HG02884 (cell line): ENCODE measurements around the gene DEPDC5.
"Not testable (repeated sequence)": the region's sequence is repeated elsewhere in the genome, so short reads cannot be mapped to it uniquely, and the experiment has no call there.

Source experiments
- ATAC-seq: cut with Tn5 transposase; IDR thresholded peaks from one replicate; pipeline ENCODE4 v1.9.1; 2021; ENCODE audit warnings: mild to moderate bottlenecking, moderate library complexity; ENCODE audit not compliant: unreplicated experiment

DEPDC5 gene

DNA sequence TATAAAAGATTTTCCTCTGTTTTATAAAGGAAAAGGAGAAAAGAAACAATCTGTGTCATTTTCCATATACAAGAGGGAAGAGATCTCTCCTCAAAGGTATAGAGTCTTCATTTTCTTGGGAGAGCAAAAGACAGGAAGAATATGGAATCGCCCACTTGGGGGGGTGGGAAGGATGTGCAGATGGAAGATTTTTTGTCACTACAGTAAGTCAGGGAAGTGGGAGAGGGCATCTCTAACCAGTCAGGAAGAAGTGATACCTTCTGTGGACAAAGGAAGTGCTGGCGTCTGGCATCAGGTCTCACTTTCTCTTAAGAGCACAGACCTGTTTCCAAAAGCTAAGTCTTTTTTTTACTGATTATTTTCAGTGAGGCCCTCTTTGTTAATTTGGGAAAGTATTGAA lies 5.3 kb upstream of the DEPDC5 start:
- no peak for ATAC-seq

DNA sequence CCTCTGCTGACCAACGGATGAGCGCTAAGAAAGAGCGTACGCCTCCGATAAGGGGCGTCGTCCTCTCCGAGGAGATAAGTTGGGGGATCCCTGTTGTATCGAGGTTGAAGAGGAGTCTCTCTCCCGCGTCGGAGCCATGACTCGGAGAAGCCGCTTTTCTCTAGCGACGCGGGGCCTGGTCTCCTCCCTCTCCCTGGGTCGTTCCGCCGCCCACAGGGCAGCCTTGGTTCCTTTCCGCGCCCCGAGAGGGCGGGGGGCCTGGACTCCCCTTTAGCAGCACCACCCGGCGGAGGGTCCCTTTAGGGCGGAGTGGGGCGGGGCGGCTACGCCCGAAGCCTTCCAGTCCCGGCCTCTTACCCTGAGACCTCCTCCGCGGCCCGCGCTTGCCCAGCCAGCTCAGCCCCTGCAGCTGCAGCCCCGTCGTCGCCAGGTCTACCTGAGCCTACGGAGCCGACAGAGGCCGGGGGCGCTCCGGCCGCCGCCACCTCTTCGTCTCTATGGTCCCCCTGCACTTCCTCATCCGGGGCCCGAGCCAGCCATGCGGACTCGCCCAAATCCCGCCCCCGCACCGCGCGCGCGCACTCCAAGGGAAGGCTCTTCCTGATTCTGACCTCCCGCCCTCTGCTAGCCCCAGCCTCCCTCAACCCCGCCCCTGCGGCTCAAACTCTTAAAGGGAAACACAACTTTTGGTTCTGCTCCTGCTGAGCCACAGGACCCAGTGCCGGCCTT lies 4.0 kb upstream of the DEPDC5 start, which contains the start of gene PRR14L:
TSS of gene PRR14L (minus strand) at position 497 of the 729 bp plus-strand sequence. CDS start 11,272 bp downstream, outside the sequence.
- ATAC-seq = peak; percentile 44

DNA sequence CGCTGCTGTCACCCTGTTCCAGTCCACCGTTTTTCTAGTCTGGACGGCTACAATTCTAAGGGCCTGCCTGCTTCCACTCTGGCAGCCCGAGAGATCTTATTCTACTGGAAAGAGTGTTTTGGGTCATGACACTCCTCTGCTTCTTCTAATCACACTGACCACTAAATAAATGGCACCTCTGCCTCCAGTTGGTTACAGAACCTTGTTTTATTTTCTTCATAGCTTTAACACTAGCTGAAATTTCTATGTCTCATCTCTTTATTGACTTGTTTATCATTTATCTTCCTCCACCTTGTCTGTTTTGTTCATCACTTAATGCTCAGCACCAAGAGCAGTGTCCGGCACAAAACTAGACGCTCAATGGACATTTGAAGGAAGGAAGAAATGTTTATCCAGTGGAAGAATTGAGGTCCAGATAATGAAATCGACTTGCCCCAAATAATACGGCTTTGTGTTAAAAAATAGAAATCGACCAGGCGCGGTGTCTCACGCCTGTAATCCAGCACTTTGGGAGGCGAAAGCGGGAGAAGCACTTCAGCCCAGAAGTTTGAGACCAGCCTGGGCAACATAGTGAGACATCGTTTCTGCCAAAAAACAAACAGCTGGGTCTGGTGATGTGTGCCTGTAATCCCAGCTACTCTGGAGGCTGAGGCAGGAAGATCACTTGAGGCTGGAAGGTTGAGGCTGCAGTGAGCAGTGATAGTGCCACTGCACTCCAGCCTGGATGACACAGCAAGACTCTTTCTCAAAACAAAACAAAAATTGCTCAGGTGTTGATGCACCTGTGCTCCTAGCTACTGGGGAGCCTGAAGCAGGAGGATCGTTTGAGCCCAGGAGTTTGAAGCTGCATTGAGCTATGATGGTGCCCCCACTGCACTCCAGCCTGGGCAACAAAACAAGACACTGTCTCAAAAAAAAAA lies 3.2 kb upstream of the DEPDC5 start:
- ATAC-seq = no peak

DNA sequence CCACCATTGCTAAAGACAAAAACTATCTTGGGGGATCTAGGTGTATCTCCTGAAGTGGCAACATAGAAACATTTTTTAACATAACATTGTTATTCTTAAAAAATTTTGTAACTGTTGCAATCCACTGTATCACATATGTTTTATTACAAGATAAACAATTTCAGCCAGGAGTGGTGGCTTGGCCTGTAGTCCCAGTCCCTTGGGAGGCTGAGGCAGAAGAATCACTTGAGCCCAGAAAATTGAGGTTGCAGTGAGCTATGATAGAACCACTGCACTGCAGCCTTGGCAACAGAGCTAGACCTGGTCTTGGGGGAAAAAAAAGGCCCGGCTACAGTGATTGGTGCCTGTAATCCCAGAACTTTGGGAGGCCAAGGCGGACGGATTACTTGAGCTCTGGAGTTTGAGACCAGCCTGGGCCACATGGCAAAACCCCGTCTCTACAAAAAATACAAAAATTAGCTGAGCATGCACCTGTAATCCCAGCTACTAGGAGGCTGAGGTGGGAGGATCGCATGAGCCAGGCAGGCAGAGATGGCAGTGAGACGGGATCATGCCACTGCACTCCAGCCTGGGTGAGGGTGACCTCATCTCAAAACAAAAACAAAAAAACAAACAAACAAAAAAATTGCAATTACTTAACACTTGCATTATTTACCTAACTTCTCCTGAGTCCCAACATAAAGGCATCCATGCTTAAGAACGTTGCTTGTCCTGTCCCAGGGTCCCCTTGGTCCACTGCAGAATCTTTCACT lies 1.5 kb upstream of the DEPDC5 start:
- ATAC-seq = no peak

DNA sequence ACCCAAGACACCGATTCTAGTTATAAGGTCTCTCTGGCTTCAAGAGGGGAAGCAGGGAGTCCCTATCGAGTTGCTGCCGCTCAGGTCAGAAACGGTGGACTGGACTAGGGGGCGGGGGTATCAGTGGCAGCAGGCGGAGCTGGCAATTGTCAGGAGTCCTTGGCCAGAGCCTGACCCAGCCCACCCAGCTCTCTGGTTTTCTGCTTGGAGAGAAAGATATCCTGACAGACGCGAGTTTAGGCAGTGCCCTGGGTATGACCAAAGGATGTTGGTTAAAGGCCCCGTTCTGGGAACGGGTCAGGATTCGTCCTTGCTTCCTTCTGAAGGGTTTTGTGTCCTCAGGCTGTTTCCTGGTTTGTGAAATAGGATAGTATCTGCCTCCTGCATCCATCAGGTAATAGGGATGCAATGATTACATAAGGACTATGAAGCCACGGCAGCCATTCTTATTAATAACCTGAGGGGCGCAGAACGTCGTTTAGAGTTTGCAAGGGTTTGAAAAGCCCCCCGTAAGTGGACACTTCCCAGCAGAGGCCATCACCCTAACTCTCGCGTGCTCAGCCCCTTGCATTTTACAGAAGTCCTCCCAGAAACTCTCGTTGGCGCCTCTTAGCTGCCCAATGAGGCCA lies 700 bp upstream of the DEPDC5 start:
- no peak for ATAC-seq

DNA sequence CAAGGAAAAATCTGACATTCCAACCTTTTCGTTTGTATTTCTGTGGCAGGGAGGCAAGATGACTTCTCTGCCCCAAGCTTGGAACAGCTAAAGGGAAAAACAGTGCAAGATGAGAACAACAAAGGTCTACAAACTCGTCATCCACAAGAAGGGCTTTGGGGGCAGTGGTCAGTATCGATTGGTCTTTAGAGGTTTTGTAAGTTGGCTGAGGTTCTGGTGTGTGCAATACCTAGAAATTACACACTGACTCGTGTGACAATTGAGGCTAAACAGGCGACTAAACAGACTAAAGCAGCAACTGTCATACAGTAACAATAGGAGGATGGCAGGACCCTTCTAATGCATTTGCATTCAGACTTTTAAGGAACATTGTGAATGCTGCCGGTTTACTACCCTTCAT lies 994 bp downstream of the DEPDC5 start:
- ATAC-seq = no peak

DNA sequence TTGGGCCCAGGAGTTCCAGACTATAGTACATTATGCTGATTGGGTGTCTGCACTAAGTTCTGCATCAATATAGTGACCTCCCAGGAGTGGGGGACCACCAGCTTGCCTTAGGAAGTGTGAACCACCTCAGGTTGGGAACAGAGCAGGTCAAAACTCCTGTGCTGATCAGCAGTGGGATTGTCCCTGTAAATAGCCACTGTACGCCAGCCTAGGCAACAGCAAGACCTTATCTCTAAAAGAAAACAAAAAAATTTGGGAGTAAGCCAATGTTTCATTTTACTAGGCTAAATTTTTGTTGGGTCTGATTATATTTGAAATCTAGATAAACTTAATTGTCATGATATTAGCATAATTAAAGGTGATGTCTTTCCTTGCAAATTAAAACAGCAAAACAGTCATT lies 3.4 kb downstream of the DEPDC5 start:
- no peak for ATAC-seq

DNA sequence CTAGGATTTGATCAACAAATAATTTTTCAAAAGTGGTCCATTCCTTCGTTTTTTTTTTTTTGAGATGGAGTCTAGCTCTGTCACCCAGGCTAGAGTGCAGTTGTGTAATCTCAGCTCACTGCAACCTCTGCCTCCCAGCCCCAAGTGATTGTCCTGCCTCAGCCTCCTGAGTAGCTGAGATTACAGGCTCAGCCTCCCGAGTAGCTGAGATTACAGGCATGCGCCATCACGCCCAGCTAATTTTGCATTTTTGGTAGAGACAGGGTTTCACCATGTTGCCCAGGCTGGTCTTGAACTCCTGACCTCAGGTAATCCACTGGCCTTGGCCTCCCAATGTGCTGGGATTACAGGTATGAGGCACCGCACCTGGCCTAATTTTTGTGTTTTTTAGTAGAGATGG lies 5.0 kb downstream of the DEPDC5 start:
- not testable (repeated sequence) for ATAC-seq

DNA sequence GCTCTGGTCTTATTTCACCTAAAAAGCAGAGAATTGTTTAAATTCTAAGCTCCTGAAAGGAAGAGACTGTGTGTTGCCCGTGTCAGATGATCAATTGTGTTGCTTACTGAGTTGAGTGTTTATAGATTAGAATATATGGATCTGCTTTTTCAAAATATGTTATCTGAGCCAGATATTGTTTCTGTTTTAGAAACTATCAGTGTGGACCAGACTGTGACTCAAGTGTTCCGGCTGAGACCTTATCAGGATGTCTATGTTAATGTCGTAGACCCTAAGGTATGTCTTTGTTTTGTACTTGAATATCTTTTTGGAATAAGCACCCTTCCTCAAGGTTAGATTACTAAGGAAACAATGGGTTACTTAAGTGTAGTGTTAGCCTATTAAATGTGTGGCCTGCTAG lies 11.0 kb downstream of the DEPDC5 start:
- ATAC-seq = no peak

DNA sequence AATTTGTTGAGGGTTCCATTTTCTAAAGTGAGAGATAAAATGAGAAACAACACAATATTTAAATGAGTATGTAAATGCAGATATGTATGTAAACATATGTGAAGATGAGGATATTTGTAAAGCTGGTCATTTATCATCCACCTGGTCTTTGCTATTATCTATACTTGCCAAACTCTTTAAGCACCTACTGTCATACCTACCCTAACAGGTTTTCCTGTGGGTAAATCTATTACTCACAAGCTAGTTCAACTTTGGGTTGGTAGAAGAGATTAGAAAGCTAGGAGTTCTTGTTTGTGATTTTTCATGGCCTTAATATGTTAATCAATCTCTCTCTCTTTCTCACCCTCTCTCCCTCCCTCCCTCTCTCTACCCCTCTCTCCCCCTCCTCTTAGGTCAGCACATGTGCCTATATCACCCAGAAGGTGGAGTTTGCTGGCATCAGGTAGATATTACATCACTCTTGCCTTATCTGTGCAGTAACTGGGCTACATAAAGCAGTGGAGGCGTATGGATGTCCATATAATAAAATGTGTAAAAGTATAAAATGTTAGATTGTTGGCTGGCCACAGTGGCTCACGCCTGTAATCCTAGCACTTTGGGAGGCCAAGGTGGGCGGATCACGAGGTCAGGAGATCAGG lies 14.7 kb downstream of the DEPDC5 start:
- no peak for ATAC-seq

DNA sequence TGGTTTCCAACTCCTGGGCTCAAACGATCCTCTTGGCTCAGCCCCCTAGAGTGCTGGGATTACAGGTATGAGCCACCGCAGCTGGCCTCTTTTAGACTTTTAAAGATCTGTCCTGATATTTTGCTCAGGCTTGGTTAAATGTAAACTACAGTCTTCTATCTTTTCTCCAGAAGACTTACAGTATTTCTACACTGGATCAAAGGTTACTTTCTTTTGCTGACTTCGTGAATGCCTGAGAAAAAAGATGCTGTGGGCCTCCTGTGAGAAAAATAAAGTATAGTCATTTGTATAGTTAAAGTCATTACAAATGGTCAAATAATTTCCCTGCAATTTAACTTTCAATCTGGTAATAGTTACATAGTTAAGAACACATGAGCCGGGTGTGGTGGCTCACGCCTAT lies 19.6 kb downstream of the DEPDC5 start:
- ATAC-seq = no peak

DNA sequence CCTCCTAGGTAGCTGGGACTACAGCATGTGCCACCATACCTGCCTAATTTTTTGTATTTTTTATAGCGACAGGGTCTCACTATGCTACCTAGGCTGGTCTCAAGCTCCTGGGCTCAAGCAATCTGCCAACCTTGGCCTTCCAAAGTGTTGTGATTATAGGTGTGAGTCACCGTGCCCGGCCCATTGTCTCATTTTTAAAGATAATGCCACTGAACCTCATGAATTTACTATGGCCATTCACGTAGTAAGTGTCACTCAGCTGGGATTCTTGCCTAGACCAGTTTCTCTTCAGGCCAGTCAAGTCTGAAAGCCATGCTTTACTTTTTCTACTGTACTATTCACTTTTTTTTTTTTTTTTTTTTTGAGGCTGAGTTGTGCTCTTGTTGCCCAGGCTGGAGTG lies 22.4 kb downstream of the DEPDC5 start:
- ATAC-seq = no peak

DNA sequence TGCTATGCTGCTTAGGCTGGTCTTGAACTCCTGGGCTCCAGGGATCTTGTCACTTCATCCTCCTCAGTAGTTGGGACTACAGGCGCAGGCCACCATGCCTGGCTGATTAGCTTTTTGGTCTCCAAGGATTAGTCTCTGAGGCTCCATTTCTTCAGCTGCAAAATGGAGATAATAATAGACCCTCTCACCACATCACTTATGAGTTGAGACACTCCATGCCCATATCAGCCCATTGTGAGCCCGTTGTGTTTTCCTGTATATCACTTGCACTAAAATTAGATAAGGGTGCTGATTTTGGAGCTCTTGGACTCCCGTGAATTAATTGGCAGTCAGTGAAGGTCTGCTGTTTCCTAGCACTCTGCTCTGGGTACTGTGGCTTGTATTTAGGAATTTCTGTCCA lies 36.0 kb downstream of the DEPDC5 start:
- ATAC-seq = no peak

DNA sequence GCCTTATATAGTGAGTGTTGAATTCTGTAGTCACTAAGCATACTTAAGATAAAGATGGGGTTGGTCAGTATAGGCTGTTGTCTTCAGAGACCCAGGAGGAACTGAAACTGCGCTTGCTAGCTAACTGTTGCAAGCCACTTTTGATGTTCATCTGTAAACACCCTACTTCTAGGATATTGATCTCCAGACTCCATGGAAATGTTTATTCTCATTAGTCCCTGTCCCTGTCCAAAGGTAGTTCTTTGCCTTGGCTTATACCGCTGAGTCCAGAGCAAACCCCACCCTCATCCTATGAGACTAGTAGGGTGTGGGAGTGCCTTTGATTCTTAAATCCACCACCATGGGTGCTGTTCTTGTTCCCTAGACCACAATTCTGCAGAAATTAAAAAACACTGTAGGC lies 36.4 kb downstream of the DEPDC5 start:
- ATAC-seq = no peak

DNA sequence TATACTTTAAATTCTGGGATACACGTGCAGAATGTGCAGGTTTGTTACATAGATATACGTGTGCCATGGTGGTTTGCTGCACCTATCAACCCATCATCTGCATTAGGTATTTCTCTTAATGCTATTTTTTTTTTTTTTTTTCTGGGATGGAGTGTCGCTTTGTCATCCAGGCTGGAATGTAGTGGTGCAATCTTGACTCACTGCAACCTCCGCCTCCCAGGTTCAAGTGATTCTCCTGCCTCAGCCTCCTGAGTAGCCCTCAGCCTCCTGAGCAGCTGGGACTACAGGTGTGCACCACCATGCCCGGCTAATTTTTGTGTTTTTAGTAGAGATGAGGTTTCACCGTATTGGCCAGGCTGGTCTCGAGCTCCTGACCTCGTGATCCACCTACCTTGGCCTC lies 45.5 kb downstream of the DEPDC5 start:
- ATAC-seq = not testable (repeated sequence)

DNA sequence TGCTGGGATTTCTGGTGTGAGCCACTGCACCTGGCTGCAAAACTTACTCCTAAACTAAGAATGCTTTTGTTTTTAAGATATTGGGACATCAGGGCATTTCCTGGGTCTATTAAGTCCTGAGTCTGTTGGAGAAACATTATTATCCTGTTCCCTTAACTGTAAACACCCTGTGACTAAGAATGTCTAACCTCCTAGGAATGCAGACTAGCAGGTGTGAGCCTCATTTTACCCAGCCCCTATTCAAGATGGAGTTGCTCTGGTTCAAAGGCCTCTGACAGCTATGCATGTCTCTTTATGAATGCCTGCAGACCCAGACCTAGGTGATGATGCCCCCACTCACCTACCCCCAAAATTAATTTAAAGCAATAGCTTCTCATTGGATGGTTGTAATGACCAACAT lies 46.2 kb downstream of the DEPDC5 start:
- ATAC-seq = no peak

DNA sequence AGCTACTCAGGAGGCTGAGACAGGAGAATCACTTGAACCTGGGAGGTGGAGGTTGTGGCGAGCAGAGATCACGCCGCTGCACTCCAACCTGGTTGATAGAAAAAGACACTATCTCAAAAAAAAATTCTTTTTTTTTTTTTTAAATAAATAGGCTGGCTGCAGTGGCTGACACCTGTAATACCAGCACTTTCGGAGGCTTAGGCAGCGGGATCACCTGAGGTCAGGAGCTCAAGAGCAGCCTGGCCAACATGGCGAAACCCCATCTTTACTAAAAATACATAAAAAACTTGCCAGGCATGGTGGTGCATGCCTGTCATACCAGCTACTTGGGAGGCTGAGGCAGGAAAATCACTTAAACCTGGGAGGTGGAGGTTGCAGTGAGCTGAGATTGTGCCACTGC lies 47.0 kb downstream of the DEPDC5 start:
- not testable (repeated sequence) for ATAC-seq

DNA sequence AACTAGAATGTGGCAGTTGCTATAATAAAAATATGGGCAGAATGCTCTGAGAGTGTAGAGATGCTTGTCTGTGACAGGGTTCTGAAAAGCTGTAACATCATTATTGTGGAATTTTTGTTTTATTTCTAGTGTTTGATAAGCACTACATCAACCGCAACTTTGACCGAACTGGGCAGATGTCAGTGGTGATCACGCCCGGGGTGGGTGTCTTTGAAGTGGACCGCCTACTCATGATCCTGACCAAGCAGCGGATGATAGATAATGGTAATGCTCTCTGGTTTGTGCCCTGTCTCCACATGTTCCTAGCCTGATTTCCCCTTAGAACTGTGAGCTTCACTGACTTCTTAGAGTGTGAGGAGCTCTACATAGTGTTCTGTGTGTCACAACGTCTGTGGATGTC lies 48.8 kb downstream of the DEPDC5 start:
- no peak for ATAC-seq

DNA sequence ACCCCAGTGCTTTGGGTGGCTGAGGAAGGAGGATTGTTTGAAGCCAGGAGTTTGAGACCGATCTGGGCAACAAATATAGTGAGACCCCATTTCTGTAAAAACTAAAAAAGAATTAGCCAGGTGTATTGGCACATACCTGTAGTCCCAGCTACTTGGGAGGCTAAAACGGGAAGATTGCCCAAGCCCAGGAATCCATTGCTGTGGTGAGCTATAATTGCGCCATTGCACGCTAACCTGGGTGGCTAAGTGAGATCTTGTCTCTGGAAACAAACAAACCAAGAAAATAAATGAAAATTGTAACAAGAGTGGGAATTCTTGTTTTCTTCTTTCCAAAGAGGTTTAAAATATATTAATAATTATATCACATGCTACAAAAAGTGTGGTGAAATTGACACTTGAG lies 52.9 kb downstream of the DEPDC5 start:
- ATAC-seq = no peak

DNA sequence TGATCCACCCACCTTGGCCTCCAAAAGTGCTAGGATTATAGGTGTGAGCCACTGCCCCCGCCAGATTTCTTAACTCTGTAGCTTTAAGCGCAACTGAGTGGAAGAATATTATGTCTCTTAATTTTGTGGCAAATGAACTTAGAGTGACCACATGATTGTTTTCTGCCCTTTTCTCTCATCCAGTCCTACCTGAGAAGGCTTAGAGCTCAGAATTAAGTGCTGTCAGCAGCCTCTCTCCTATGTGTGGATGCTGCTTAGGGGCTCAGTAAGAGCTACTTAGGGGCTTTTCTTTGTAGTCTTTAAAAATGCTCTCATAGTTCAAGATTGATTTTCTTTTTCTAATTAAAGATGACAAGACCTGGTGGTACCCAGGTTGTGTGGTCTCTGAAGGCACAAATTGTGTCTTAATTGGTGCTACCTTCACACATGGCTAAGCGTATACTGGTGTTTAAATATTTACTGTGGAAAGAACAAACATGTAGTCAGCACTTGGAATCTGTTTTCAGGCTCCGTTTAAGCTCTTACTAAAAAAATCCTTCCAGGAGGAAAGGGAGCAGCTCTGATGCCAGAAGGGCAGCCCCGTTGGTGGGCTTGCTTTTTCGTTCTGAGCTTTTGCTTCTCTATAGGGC lies 59.3 kb downstream of the DEPDC5 start:
- ATAC-seq = no peak
